HL-60 (cell line): Measurements from ENCODE around the gene GRK6.

Experiments used
- DNase-seq, 2 experiments: peaks; one replicate each; pipeline ENCODE4 v3.0.0-alpha.2; 2010 to 2020; ENCODE audit warnings: low read depth in 1 of 2, low spot score in 1 of 2
- H3K27ac ChIP-seq: fragments of 250-450 bp; sonication (Bioruptor Pico); replicated peaks from 2 replicates; pipeline ENCODE4 v1.5.1; 2020; ENCODE audit warnings: mild to moderate bottlenecking, moderate library complexity
- H3K27me3 ChIP-seq: fragments of 250-450 bp; sonication (Bioruptor Pico); 2 replicates; pipeline ENCODE4 v1.5.1; 2021; ENCODE audit warnings: mild to moderate bottlenecking, moderate library complexity; ENCODE audit not compliant: insufficient read depth, poor library complexity, severe bottlenecking
- H3K4me3 ChIP-seq: replicated peaks from 2 replicates; pipeline ENCODE4 v1.5.1; 2011; ENCODE audit warnings: mild to moderate bottlenecking, control low read depth, low read length; ENCODE audit not compliant: insufficient read depth
- GABPA ChIP-seq: IDR thresholded peaks from 2 replicates; pipeline ENCODE4 v1.6.1; 2012; ENCODE audit warnings: low read depth
- POLR2AphosphoS5 ChIP-seq: IDR thresholded peaks from 2 replicates; pipeline ENCODE4 v1.6.1; 2012; ENCODE audit warnings: low read depth
- SPI1 ChIP-seq: IDR thresholded peaks from 2 replicates; pipeline ENCODE4 v1.6.1; 2012; ENCODE audit warnings: low read depth, mild to moderate bottlenecking, borderline replicate concordance
- TF ChIP-seq, protein P1 (sequence below): IDR thresholded peaks from 2 replicates; pipeline ENCODE4 v1.6.1; 2012; ENCODE audit warnings: low read depth; ENCODE audit not compliant: insufficient replicate concordance
- TF ChIP-seq, protein P2 (sequence below): IDR thresholded peaks from one replicate; pipeline ENCODE4 v1.5.1; 2011; ENCODE audit warnings: low read length, control low read depth, inconsistent platforms; ENCODE audit not compliant: insufficient read depth

Gene GRK6

DNA sequence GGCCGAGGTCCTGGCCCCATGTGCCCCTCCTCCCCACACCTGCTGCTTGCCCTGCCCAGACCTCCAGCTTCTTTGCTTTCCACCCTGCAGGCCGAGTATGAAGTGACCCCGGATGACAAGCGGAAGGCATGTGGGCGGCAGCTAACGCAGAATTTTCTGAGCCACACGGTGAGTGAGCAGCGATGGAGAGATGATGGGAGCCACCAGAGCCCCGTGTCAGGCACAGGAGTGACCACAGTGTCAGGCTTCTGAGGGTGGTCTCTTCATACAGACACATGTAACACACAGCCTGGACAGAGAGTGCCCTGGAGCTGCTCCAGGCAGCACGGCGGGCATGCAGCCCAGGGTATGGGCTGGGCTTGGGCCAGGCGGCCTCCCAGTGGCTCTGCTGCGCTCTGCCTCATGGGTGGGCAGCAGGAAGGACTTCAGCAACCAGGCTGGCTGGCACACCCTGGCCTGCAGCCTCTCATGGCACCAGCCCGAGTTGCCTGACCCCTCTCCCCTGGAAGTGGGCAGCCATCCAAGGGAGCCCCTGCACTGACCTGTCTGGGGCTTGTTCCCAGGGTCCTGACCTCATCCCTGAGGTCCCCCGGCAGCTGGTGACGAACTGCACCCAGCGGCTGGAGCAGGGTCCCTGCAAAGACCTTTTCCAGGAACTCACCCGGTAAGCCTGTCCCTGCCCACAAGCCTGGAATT, 5.8 kb downstream of the GRK6 start:
- Histone ChIP-seq H3K27me3 (no peaks in the 10 kb centered on the region), H3K27ac (peak overlapping the region; percentile 98), H3K4me3 (no peak overlapping the region)
- TF ChIP-seq, protein P1, sequence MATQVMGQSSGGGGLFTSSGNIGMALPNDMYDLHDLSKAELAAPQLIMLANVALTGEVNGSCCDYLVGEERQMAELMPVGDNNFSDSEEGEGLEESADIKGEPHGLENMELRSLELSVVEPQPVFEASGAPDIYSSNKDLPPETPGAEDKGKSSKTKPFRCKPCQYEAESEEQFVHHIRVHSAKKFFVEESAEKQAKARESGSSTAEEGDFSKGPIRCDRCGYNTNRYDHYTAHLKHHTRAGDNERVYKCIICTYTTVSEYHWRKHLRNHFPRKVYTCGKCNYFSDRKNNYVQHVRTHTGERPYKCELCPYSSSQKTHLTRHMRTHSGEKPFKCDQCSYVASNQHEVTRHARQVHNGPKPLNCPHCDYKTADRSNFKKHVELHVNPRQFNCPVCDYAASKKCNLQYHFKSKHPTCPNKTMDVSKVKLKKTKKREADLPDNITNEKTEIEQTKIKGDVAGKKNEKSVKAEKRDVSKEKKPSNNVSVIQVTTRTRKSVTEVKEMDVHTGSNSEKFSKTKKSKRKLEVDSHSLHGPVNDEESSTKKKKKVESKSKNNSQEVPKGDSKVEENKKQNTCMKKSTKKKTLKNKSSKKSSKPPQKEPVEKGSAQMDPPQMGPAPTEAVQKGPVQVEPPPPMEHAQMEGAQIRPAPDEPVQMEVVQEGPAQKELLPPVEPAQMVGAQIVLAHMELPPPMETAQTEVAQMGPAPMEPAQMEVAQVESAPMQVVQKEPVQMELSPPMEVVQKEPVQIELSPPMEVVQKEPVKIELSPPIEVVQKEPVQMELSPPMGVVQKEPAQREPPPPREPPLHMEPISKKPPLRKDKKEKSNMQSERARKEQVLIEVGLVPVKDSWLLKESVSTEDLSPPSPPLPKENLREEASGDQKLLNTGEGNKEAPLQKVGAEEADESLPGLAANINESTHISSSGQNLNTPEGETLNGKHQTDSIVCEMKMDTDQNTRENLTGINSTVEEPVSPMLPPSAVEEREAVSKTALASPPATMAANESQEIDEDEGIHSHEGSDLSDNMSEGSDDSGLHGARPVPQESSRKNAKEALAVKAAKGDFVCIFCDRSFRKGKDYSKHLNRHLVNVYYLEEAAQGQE: no peak
- no peak for TF ChIP-seq SPI1
- no peak for TF ChIP-seq GABPA
- TF ChIP-seq, protein P2, sequence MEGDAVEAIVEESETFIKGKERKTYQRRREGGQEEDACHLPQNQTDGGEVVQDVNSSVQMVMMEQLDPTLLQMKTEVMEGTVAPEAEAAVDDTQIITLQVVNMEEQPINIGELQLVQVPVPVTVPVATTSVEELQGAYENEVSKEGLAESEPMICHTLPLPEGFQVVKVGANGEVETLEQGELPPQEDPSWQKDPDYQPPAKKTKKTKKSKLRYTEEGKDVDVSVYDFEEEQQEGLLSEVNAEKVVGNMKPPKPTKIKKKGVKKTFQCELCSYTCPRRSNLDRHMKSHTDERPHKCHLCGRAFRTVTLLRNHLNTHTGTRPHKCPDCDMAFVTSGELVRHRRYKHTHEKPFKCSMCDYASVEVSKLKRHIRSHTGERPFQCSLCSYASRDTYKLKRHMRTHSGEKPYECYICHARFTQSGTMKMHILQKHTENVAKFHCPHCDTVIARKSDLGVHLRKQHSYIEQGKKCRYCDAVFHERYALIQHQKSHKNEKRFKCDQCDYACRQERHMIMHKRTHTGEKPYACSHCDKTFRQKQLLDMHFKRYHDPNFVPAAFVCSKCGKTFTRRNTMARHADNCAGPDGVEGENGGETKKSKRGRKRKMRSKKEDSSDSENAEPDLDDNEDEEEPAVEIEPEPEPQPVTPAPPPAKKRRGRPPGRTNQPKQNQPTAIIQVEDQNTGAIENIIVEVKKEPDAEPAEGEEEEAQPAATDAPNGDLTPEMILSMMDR: no peak
- TF ChIP-seq POLR2AphosphoS5: no peak; the same call in 1 of the 2 replicates
- DNase-seq: no peak

DNA sequence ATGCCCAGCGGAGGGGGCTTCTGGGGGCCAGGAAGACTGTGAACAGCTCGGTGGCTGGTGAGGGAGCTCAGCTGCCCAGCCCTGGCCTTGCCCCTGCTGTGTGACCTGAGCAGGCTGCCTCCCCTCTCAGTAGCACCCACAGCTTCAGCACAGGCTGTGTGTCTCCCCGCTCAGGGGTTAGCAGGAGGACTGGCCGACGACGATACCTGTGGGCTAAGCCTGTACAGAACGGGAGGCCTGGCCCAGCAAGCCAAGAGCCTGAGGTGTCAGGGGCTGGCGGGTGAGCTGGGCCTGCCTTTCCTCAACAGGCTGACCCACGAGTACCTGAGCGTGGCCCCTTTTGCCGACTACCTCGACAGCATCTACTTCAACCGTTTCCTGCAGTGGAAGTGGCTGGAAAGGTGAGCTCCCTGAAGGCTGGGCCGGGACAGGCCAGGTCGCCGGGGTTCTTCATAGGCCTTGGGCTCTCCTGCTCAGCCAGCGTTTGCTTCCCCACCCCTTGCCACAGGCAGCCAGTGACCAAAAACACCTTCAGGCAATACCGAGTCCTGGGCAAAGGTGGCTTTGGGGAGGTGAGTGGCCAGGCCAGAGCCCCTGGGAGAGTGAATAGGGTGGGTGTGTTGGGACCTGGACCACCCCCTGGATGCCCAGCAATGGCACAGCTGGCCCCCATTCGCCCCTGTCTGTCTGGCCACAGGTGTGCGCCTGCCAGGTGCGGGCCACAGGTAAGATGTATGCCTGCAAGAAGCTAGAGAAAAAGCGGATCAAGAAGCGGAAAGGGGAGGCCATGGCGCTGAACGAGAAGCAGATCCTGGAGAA, 6.6 kb downstream of the GRK6 start:
- TF ChIP-seq POLR2AphosphoS5: 0 out of 2 replicates have a peak, but pooled peaks have one; percentile 16
- TF ChIP-seq, protein P1: no peak
- TF ChIP-seq SPI1: no peak
- H3K4me3 ChIP-seq: no peak overlapping the region
- no peak for DNase-seq
- peak overlapping the region; percentile 98 for H3K27ac ChIP-seq
- H3K27me3 ChIP-seq: no peaks in the 10 kb centered on the region

DNA sequence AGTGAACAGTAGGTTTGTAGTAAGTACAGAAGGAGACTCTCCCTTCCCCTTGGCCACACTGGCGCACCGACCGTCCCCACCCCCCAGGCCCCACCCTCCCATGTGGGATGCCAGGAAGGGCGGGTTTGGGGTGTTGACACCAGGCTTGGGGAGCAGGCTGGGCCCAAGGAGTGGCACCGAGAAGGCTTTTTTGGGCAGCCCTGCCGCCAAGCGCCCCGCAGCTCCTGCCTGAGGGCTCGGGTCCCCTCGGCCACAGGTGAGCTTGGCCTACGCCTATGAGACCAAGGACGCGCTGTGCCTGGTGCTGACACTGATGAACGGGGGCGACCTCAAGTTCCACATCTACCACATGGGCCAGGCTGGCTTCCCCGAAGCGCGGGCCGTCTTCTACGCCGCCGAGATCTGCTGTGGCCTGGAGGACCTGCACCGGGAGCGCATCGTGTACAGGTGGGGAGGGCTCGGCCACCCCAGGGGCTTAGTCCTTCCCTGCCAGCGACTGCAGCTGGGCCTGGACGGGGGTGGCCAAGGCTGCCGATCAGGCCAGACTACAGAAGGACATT, 7.3 kb downstream of the GRK6 start:
- H3K4me3 ChIP-seq: no peak overlapping the region
- H3K27ac ChIP-seq: peak overlapping the region; percentile 20; the same call in 1 of the 2 replicates
- DNase-seq: peak in 1 of 2 experiments; percentile 44
- no peak for TF ChIP-seq GABPA
- TF ChIP-seq, protein P1: no peak
- TF ChIP-seq POLR2AphosphoS5: no peak; the same call in 1 of the 2 replicates
- no peak for TF ChIP-seq SPI1
- TF ChIP-seq, protein P2: no peak
- H3K27me3 ChIP-seq: no peaks in the 10 kb centered on the region
